HG02610 (cell line): ENCODE data around the gene SLC1A2.

Source experiments
- ATAC-seq: cut with Tn5 transposase; IDR thresholded peaks from one replicate; pipeline ENCODE4 v1.9.1; 2021; ENCODE audit warnings: mild to moderate bottlenecking, moderate library complexity; ENCODE audit not compliant: unreplicated experiment

Gene SLC1A2

GRCh38 chr11:35204614-35205013 lies 214.7 kb downstream of the SLC1A2 start:
- no peak for ATAC-seq
